Ovary (tissue), 9 donors: ENCODE measurements around the gene AGBL4. TPM values are rescaled to one million over a fixed set of nuclear protein-coding genes. Genes with fewer than 3 reads are reported as not detected.

Experiments used
- DNase-seq, 5 donors: peaks; one replicate each; pipeline ENCODE4 v3.0.0-alpha.2; 2019 to 2020
- H3K27ac ChIP-seq, 2 donors: fragments of 200-600 bp; one replicate each; pipeline versions ENCODE4 v1.5.1 to v1.8.0; 2019 to 2022
- H3K27me3 ChIP-seq: fragments of 200-600 bp; one replicate; pipeline ENCODE4 v1.8.0; 2022
- H3K36me3 ChIP-seq: fragments of 200-600 bp; sonication (generic); one replicate; pipeline ENCODE4 v1.5.1; 2019
- H3K4me1 ChIP-seq: one replicate; pipeline ENCODE4 v1.8.1; 2013; ENCODE audit warnings: mild to moderate bottlenecking, moderate library complexity; ENCODE audit not compliant: insufficient read depth
- H3K4me3 ChIP-seq: fragments of 200-600 bp; sonication (generic); one replicate; pipeline ENCODE4 v1.5.1; 2017
- H3K9me3 ChIP-seq, 2 donors: fragments of 200-600 bp in 1 of 2; sonication (generic) in 1 of 2; one replicate each; pipeline versions ENCODE4 v1.5.1 to v1.8.1; 2013 to 2019; ENCODE audit warnings: mild to moderate bottlenecking in 1 of 2, moderate library complexity in 1 of 2
- CTCF ChIP-seq, 3 donors: fragments of 450-650 bp in 2 of 3; fragments of 200-600 bp in 1 of 3; IDR thresholded peaks; one replicate each; pipeline versions ENCODE4 v1.5.1 to v1.8.0; 2016 to 2022; ENCODE audit warnings: antibody characterized with exemption in 3 of 3, mild to moderate bottlenecking in 1 of 3
- EP300 ChIP-seq: sonication (generic); formaldehyde crosslinking; IDR thresholded peaks from one replicate; pipeline ENCODE4 v1.6.1; 2017; ENCODE audit warnings: antibody characterized with exemption
- POLR2A ChIP-seq: fragments of 450-650 bp; IDR thresholded peaks from one replicate; pipeline ENCODE4 v1.6.1; 2017; ENCODE audit warnings: antibody characterized with exemption, mild to moderate bottlenecking, moderate library complexity
- WGBS, 3 donors: extraction: QIAGEN DNeasy Blood & Tissue Kit in 1 of 3; methylation state at CpG; one replicate each; pipeline versions ENCODE4 v1.1.5 to v1.1.7; 2013 to 2017; 5-methylcytosine and 5-hydroxymethylcytosine counted together
- intact Hi-C, 4 donors: fragments of 100-400 bp; cut with DNase I; formaldehyde crosslinking; loops; one replicate each; pipeline versions ENCODE4 v1.11.0 to v1.15.1; 2022 to 2023
- polyA plus RNA-seq, 2 donors: library from polyadenylated mRNA; stranded (reverse); fragments of 200-250 nt in 1 of 2; fragments of 350-450 nt in 1 of 2; fragmentation: Illumina TruSeq in 1 of 2; extraction: RNeasy Lipid Tissue Mini Kit (QIAGEN cat#74804) in 1 of 2; gene quantifications; one replicate each; pipeline ENCODE4 v1.2.3, GENCODE V29; 2013 to 2014
- total RNA-seq, 7 donors: library from RNA; depleted of rRNA in 2 of 7; stranded (reverse); fragments of >200 nt in 2 of 7; fragmentation: NEBNext Ultra II Directional in 3 of 7; extraction: Animal tissue kit (Norgen Biotek cat#: 25700) in 3 of 7; gene quantifications; one replicate each; pipeline versions ENCODE4 v1.1.0 to v1.2.4, GENCODE V29; 2016 to 2023
- donor health status: DM: no; HTN: no; CAD: no; lungs with moderate emphysema.
- donor health status: DM: no; HTN: no; CAD: no.
- donor health status: Bipolar disorder and iron deficiency.
- donor health status: DM: yes; HTN: yes; CAD: no.
- donor health status: DM: no; HTN: no; CAD: no.
- donor health status: DM: yes; HTN: yes; CAD: no.

The AGBL4 gene
- total and polyA plus RNA-seq, 9 donors, result 0.15 to 6.2 (median 0.64) TPM

GRCh38 chr1:49199564-49199963, 824.2 kb downstream of the AGBL4 start:
- TF ChIP-seq EP300 (no peak), POLR2A (no peak), CTCF (IDR thresholded peaks at IDR 0.05) (no peak)
- no peaks in the 10 kb centered on the region for H3K4me1 ChIP-seq
- intact Hi-C loops, result no loop called here
- H3K9me3 ChIP-seq, result no peaks in the 10 kb centered on the region
- no peaks in the 10 kb centered on the region for H3K27me3 ChIP-seq
- H3K4me3 ChIP-seq, result no peak overlapping the region
- no peaks in the 10 kb centered on the region for H3K36me3 ChIP-seq
- no peak overlapping the region for H3K27ac ChIP-seq
- no peak for DNase-seq

- Histone ChIP-seq H3K27ac (no peak overlapping the region), H3K27me3 (no peaks in the 10 kb centered on the region), H3K4me3 (no peak overlapping the region), H3K4me1 (no peaks in the 10 kb centered on the region), H3K36me3 (no peaks in the 10 kb centered on the region), H3K9me3 (no peaks in the 10 kb centered on the region)
- TF ChIP-seq EP300, result no peak
- no peak for TF ChIP-seq POLR2A
- no peak for TF ChIP-seq CTCF (IDR thresholded peaks at IDR 0.05)
- no peak for DNase-seq
- 80 to 85% (median 80%) methylated on average over 2 of the region's 2 CpGs for WGBS, 3 donors
- intact Hi-C loops, result no loop called here
These were observed 826.7 kb downstream of the AGBL4 start for GRCh38 chr1:49197081-49197480.

- intact Hi-C loops, result no loop called here
- Histone ChIP-seq H3K27ac (no peak overlapping the region), H3K9me3 (no peaks in the 10 kb centered on the region), H3K36me3 (no peaks in the 10 kb centered on the region), H3K27me3 (no peaks in the 10 kb centered on the region), H3K4me1 (no peaks in the 10 kb centered on the region), H3K4me3 (no peak overlapping the region)
- 67 to 89% (median 74%) methylated on average over 1 of the region's 1 CpG for WGBS, 3 donors
- DNase-seq, result no peak
- TF ChIP-seq EP300 (no peak), CTCF (IDR thresholded peaks at IDR 0.05) (no peak), POLR2A (no peak)
These were observed 833.6 kb downstream of the AGBL4 start for GRCh38 chr1:49190138-49190537.

- intact Hi-C loops, result no loop called here
- H3K4me3 ChIP-seq, result no peak overlapping the region
- 83 to 93% (median 87%) methylated on average over 3 of the region's 3 CpGs for WGBS, 3 donors
- H3K36me3 ChIP-seq, result no peaks in the 10 kb centered on the region
- TF ChIP-seq POLR2A (no peak), CTCF (IDR thresholded peaks at IDR 0.05) (no peak), EP300 (no peak)
- no peak overlapping the region for H3K27ac ChIP-seq
- H3K27me3 ChIP-seq, result no peaks in the 10 kb centered on the region
- no peaks in the 10 kb centered on the region for H3K4me1 ChIP-seq
- DNase-seq, result no peak
- no peaks in the 10 kb centered on the region for H3K9me3 ChIP-seq
These were observed 836.7 kb downstream of the AGBL4 start for GRCh38 chr1:49187056-49187455.
